Ishikawa (cell line): ENCODE data around the gene CDC42EP1.

ENCODE experiments used
- CEBPB ChIP-seq: IDR thresholded peaks from 2 replicates; pipeline ENCODE4 v1.6.1; 2012
- EP300 ChIP-seq: IDR thresholded peaks from 2 replicates; pipeline ENCODE4 v1.6.1; 2012; ENCODE audit warnings: borderline replicate concordance
- RAD21 ChIP-seq: IDR thresholded peaks from 2 replicates; pipeline ENCODE4 v1.6.1; 2012; ENCODE audit warnings: low read depth
- TAF1 ChIP-seq: IDR thresholded peaks from 2 replicates; pipeline ENCODE4 v1.6.1; 2012; ENCODE audit warnings: low read depth, mild to moderate bottlenecking
- TCF12 ChIP-seq: IDR thresholded peaks from 2 replicates; pipeline ENCODE4 v1.6.1; 2012; ENCODE audit warnings: low read depth
- TF ChIP-seq, protein P1 (sequence below): IDR thresholded peaks from 2 replicates; pipeline ENCODE4 v1.6.1; 2012

GRCh38 chr22:37571992-37572373 is 11.7 kb downstream of the CDC42EP1 start:
- TF ChIP-seq TAF1 (no peak), CEBPB (no peak), RAD21 (no peak), EP300 (no peak), TCF12 (no peak)
- TF ChIP-seq, protein P1, sequence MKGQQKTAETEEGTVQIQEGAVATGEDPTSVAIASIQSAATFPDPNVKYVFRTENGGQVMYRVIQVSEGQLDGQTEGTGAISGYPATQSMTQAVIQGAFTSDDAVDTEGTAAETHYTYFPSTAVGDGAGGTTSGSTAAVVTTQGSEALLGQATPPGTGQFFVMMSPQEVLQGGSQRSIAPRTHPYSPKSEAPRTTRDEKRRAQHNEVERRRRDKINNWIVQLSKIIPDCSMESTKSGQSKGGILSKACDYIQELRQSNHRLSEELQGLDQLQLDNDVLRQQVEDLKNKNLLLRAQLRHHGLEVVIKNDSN = no peak
